ENCODE results near the gene NWD2. TPM values are rescaled to one million over a fixed set of nuclear protein-coding genes. Genes with fewer than 3 reads are reported as not detected.

NWD2 gene
- total and polyA plus RNA-seq, 5 donors from 2014 or later: not detected

- Mint-ChIP-seq H3K36me3 (no peaks in the 10 kb centered on the region), H3K27ac (no peak overlapping the region), H3K9me3 (peaks cover 0 to 1% (median 0%) of the 10 kb centered on the region in 7 donors), H3K4me3 (no peak overlapping the region), H3K27me3 (peaks cover 8% of the 10 kb centered on the region), H3K4me1 (no peaks in the 10 kb centered on the region)
- Histone ChIP-seq H3K27ac (ENCODE audit: insufficient read depth, low read length, poor library complexity, severe bottlenecking) (no peak overlapping the region), H3K4me1 (ENCODE audit: control insufficient read depth, insufficient read depth, low read length, poor library complexity, severe bottlenecking) (no peaks in the 10 kb centered on the region), H3K27me3 (ENCODE audit: control insufficient read depth, insufficient read depth, low read length) (no peaks in the 10 kb centered on the region), H3K9me3 (ENCODE audit: control insufficient read depth in 2 of 2, low read length in 2 of 2) (no peaks in the 10 kb centered on the region), H3K4me3 (ENCODE audit: low read depth, low read length) (no peak overlapping the region), H3K36me3 (ENCODE audit: control insufficient read depth, insufficient read depth, low read length) (no peaks in the 10 kb centered on the region)
- DNase-seq (no peak), ATAC-seq (ENCODE audit: low read depth in 2 of 2) (no peak)
Observed at GRCh38 chr4:37443137-37443536, 198.6 kb downstream of the NWD2 start.

- Histone ChIP-seq H3K27me3 (ENCODE audit: control insufficient read depth, insufficient read depth, low read length) (no peaks in the 10 kb centered on the region), H3K36me3 (ENCODE audit: control insufficient read depth, insufficient read depth, low read length) (no peaks in the 10 kb centered on the region), H3K9me3 (ENCODE audit: control insufficient read depth in 2 of 2, low read length in 2 of 2) (no peaks in the 10 kb centered on the region), H3K4me1 (ENCODE audit: control insufficient read depth, insufficient read depth, low read length, poor library complexity, severe bottlenecking) (no peaks in the 10 kb centered on the region), H3K4me3 (ENCODE audit: low read depth, low read length) (no peak overlapping the region), H3K27ac (ENCODE audit: insufficient read depth, low read length, poor library complexity, severe bottlenecking) (no peak overlapping the region)
- ATAC-seq (ENCODE audit: low read depth in 2 of 2): no peak
- Mint-ChIP-seq H3K4me1 (no peaks in the 10 kb centered on the region), H3K27me3 (peaks cover 5% of the 10 kb centered on the region), H3K9me3 (peaks cover 0 to 1% (median 0%) of the 10 kb centered on the region in 7 donors), H3K36me3 (no peaks in the 10 kb centered on the region), H3K4me3 (no peak overlapping the region), H3K27ac (no peak overlapping the region)
- no peak for DNase-seq
Observed at GRCh38 chr4:37445023-37445422, 200.5 kb downstream of the NWD2 start.

DNA sequence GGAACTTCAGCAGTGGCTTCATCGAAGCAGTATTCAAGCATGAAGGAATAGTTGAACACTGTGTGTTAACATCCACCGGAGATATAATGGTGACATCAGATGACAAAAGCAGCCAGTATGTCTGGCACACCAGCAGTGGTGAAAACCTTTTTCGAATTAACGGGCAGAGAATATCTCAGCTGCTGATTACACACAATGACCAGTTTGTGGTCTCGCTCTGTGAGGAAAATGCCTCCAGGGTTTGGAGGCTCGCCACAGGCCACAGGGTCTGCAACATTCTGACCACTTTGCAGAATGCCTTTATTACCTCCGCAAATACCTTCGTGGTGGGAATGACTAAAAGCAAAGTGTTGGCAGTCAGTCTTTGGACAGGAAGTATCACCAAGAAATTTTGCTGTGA is 201.5 kb downstream of the NWD2 start:
- Mint-ChIP-seq H3K4me3 (no peak overlapping the region), H3K9me3 (peaks cover 0 to 1% (median 0%) of the 10 kb centered on the region in 7 donors), H3K36me3 (no peaks in the 10 kb centered on the region), H3K27me3 (peaks cover 15% of the 10 kb centered on the region), H3K27ac (no peak overlapping the region), H3K4me1 (no peaks in the 10 kb centered on the region)
- H3K36me3 ChIP-seq (ENCODE audit: control insufficient read depth, insufficient read depth, low read length): no peaks in the 10 kb centered on the region
- no peak overlapping the region for H3K4me3 ChIP-seq (ENCODE audit: low read depth, low read length)
- H3K27me3 ChIP-seq (ENCODE audit: control insufficient read depth, insufficient read depth, low read length): no peaks in the 10 kb centered on the region
- ATAC-seq (ENCODE audit: low read depth in 2 of 2): no peak
- no peaks in the 10 kb centered on the region for H3K9me3 ChIP-seq (ENCODE audit: control insufficient read depth in 2 of 2, low read length in 2 of 2)
- H3K4me1 ChIP-seq (ENCODE audit: control insufficient read depth, insufficient read depth, low read length, poor library complexity, severe bottlenecking): no peaks in the 10 kb centered on the region
- no peak for DNase-seq
- H3K27ac ChIP-seq (ENCODE audit: insufficient read depth, low read length, poor library complexity, severe bottlenecking): no peak overlapping the region

- Mint-ChIP-seq H3K9me3 (peaks cover 0 to 1% (median 0%) of the 10 kb centered on the region in 7 donors), H3K27ac (no peak overlapping the region), H3K4me1 (peaks cover 0 to 2% (median under 1%) of the 10 kb centered on the region in 4 donors), H3K36me3 (no peaks in the 10 kb centered on the region), H3K4me3 (no peak overlapping the region), H3K27me3 (peaks cover 29% of the 10 kb centered on the region)
- Histone ChIP-seq H3K4me1 (ENCODE audit: control insufficient read depth, insufficient read depth, low read length, poor library complexity, severe bottlenecking) (no peaks in the 10 kb centered on the region), H3K9me3 (ENCODE audit: control insufficient read depth in 2 of 2, low read length in 2 of 2) (no peaks in the 10 kb centered on the region), H3K36me3 (ENCODE audit: control insufficient read depth, insufficient read depth, low read length) (no peaks in the 10 kb centered on the region), H3K27me3 (ENCODE audit: control insufficient read depth, insufficient read depth, low read length) (peaks cover 2% of the 10 kb centered on the region), H3K4me3 (ENCODE audit: low read depth, low read length) (no peak overlapping the region), H3K27ac (ENCODE audit: insufficient read depth, low read length, poor library complexity, severe bottlenecking) (no peak overlapping the region)
- DNase-seq (no peak), ATAC-seq (ENCODE audit: low read depth in 2 of 2) (no peak)
Observed at GRCh38 chr4:37447886-37448285, 203.3 kb downstream of the NWD2 start.

GRCh38 chr4:37450309-37450708 is 205.8 kb downstream of the NWD2 start:
- no peak overlapping the region for H3K4me3 ChIP-seq (ENCODE audit: low read depth, low read length)
- peaks cover 50% of the 10 kb centered on the region for H3K27me3 Mint-ChIP-seq

DNA sequence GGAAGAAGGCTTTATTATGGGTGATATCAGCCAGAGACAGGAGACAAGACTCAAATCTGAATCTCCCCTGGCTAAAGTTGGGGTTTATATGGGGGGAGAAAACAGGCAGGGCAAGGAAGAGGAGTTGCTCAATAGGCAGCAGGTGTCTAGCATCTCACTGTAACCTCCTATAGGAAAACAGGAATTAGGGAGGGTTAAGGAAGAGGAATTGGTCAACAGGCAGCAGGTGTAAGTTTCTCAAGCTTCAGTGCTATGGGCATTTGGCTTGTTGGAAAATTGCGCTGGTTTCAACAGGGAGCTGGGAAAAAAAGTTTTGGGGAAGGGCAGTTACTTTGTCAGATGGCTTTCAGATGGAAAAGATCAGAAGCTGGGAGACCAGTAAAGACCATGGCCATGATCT is 206.4 kb downstream of the NWD2 start:
- Histone ChIP-seq H3K27me3 (ENCODE audit: control insufficient read depth, insufficient read depth, low read length) (peaks cover 20% of the 10 kb centered on the region), H3K36me3 (ENCODE audit: control insufficient read depth, insufficient read depth, low read length) (no peaks in the 10 kb centered on the region), H3K4me3 (ENCODE audit: low read depth, low read length) (no peak overlapping the region), H3K4me1 (ENCODE audit: control insufficient read depth, insufficient read depth, low read length, poor library complexity, severe bottlenecking) (peaks cover 7% of the 10 kb centered on the region), H3K27ac (ENCODE audit: insufficient read depth, low read length, poor library complexity, severe bottlenecking) (no peak overlapping the region), H3K9me3 (ENCODE audit: control insufficient read depth in 2 of 2, low read length in 2 of 2) (no peaks in the 10 kb centered on the region)
- Mint-ChIP-seq H3K4me1 (peaks cover 0 to 13% (median 2%) of the 10 kb centered on the region in 4 donors), H3K27ac (peak overlapping the region in 1 of 3 donors; percentile 54), H3K27me3 (peaks cover 56% of the 10 kb centered on the region), H3K9me3 (peaks cover 0 to 2% (median 0%) of the 10 kb centered on the region in 7 donors), H3K36me3 (no peaks in the 10 kb centered on the region), H3K4me3 (no peak overlapping the region)
- ATAC-seq (ENCODE audit: low read depth in 2 of 2): no peak
- DNase-seq: no peak

More at GRCh38 chr4:37450309-37450708, 205.8 kb downstream of the NWD2 start:
- Histone ChIP-seq H3K36me3 (ENCODE audit: control insufficient read depth, insufficient read depth, low read length) (no peaks in the 10 kb centered on the region), H3K4me1 (ENCODE audit: control insufficient read depth, insufficient read depth, low read length, poor library complexity, severe bottlenecking) (peaks cover 7% of the 10 kb centered on the region), H3K27ac (ENCODE audit: insufficient read depth, low read length, poor library complexity, severe bottlenecking) (no peak overlapping the region), H3K27me3 (ENCODE audit: control insufficient read depth, insufficient read depth, low read length) (peaks cover 16% of the 10 kb centered on the region), H3K9me3 (ENCODE audit: control insufficient read depth in 2 of 2, low read length in 2 of 2) (no peaks in the 10 kb centered on the region)
- ATAC-seq (ENCODE audit: low read depth in 2 of 2): no peak
- Mint-ChIP-seq H3K4me3 (no peak overlapping the region), H3K27ac (peak overlapping the region in 1 of 3 donors; percentile 93), H3K36me3 (no peaks in the 10 kb centered on the region), H3K9me3 (peaks cover 0 to 2% (median 0%) of the 10 kb centered on the region in 7 donors), H3K4me1 (peaks cover 0 to 13% (median 2%) of the 10 kb centered on the region in 4 donors)
- no peak for DNase-seq

DNA sequence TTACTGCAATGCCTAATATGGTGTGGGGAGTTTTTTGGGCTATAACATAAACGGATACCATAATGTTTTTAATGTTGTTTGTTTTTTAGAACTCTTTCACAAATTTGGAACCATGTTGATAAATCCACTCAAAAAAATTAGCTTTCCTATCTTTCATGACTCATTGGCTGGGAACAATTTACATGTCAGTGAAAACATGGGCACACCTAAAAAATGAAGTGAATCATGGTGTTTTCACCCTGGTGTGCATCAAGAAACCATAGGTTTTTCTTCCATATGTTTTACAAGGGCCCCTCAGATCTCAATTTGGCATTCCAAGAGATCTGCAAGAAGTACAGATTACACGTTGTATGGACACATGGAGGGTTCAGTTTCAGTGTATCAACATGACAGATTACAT is 207.1 kb downstream of the NWD2 start:
- Mint-ChIP-seq H3K27ac (no peak overlapping the region), H3K4me3 (no peak overlapping the region), H3K36me3 (no peaks in the 10 kb centered on the region), H3K9me3 (peaks cover 0 to 2% (median 0%) of the 10 kb centered on the region in 7 donors), H3K4me1 (peaks cover 0 to 13% (median 2%) of the 10 kb centered on the region in 4 donors), H3K27me3 (peaks cover 64% of the 10 kb centered on the region)
- H3K9me3 ChIP-seq (ENCODE audit: control insufficient read depth in 2 of 2, low read length in 2 of 2): no peaks in the 10 kb centered on the region
- DNase-seq (no peak), ATAC-seq (ENCODE audit: low read depth in 2 of 2) (no peak)
- no peak overlapping the region for H3K27ac ChIP-seq (ENCODE audit: insufficient read depth, low read length, poor library complexity, severe bottlenecking)
- H3K4me1 ChIP-seq (ENCODE audit: control insufficient read depth, insufficient read depth, low read length, poor library complexity, severe bottlenecking): peaks cover 7% of the 10 kb centered on the region
- no peak overlapping the region for H3K4me3 ChIP-seq (ENCODE audit: low read depth, low read length)
- peaks cover 24% of the 10 kb centered on the region for H3K27me3 ChIP-seq (ENCODE audit: control insufficient read depth, insufficient read depth, low read length)
- H3K36me3 ChIP-seq (ENCODE audit: control insufficient read depth, insufficient read depth, low read length): no peaks in the 10 kb centered on the region

GRCh38 chr4:37452952-37453280 is 208.4 kb downstream of the NWD2 start:
- peaks cover 24% of the 10 kb centered on the region for H3K27me3 ChIP-seq (ENCODE audit: control insufficient read depth, insufficient read depth, low read length)
- ATAC-seq (ENCODE audit: low read depth in 2 of 2): peak in 1 of 2 donors; percentile 33
- no peaks in the 10 kb centered on the region for H3K9me3 ChIP-seq (ENCODE audit: control insufficient read depth in 2 of 2, low read length in 2 of 2)
- peak overlapping the region in 1 of 3 donors; percentile 27 for H3K27ac Mint-ChIP-seq
- H3K4me1 Mint-ChIP-seq: peaks cover 0 to 13% (median 2%) of the 10 kb centered on the region in 4 donors
- no peaks in the 10 kb centered on the region for H3K36me3 Mint-ChIP-seq
- no peaks in the 10 kb centered on the region for H3K36me3 ChIP-seq (ENCODE audit: control insufficient read depth, insufficient read depth, low read length)
- DNase-seq: peak in 2 of 3 donors; percentile 9 to 71
- peak overlapping the region; percentile 50 to 82 (median 70) for H3K4me3 Mint-ChIP-seq
- peaks cover 76% of the 10 kb centered on the region for H3K27me3 Mint-ChIP-seq
- peaks cover 0 to 1% (median 0%) of the 10 kb centered on the region in 7 donors for H3K9me3 Mint-ChIP-seq
- H3K4me3 ChIP-seq (ENCODE audit: low read depth, low read length): no peak overlapping the region
- peaks cover 7% of the 10 kb centered on the region for H3K4me1 ChIP-seq (ENCODE audit: control insufficient read depth, insufficient read depth, low read length, poor library complexity, severe bottlenecking)
- H3K27ac ChIP-seq (ENCODE audit: insufficient read depth, low read length, poor library complexity, severe bottlenecking): no peak overlapping the region
